SK-N-SH (cell line): Measurements from ENCODE around the gene CTPS1. TPM values are rescaled to one million over a fixed set of nuclear protein-coding genes. Genes with fewer than 3 reads are reported as not detected.

Experiments
- CTCF ChIA-PET: fragments of 300-600, 350-600 bp; formaldehyde crosslinking; extraction: SDS; loops from one replicate; lab custom pipeline; 2021; lab: Yijun Ruan, JAX
- POLR2A ChIA-PET: fragments of 350-600 bp; sonication (Branson Sonifier 250); formaldehyde crosslinking; extraction: SDS; loops from one replicate; lab custom pipeline; 2020; ENCODE audit warnings: antibody characterized with exemption, inconsistent platforms; lab: Yijun Ruan, JAX
- DNase-seq: peaks from one replicate; pipeline ENCODE4 v3.0.0; 2012
- H2AFZ ChIP-seq: fragments of 200-600 bp; sonication (generic); 2 replicates; pipeline ENCODE4 v1.8.1; 2016; ENCODE audit warnings: antibody characterized with exemption, mild to moderate bottlenecking, low read depth
- H3F3A ChIP-seq: fragments of 200-600 bp; sonication (generic); replicated peaks from 2 replicates; pipeline ENCODE3; 2016; ENCODE audit warnings: antibody characterized with exemption, mild to moderate bottlenecking; ENCODE audit not compliant: insufficient read depth
- H3K27ac ChIP-seq, 2 experiments: fragments of 200-500 bp in 1 of 2; fragments of 200-600 bp in 1 of 2; sonication (Bioruptor generic) in 1 of 2; sonication (generic), shearing (Covaris generic) in 1 of 2; 2 replicates each; pipeline versions ENCODE4 v1.5.1 to v1.6.1; 2014 to 2016; ENCODE audit warnings: low read depth in 2 of 2, inconsistent platforms in 1 of 2, low read length in 1 of 2, mild to moderate bottlenecking in 1 of 2, mixed read lengths in 1 of 2
- H3K27me3 ChIP-seq: fragments of 200-600 bp; sonication (generic), shearing (Covaris generic); 2 replicates; pipeline ENCODE4 v1.6.1; 2016; ENCODE audit warnings: mixed run types; ENCODE audit not compliant: insufficient read depth
- H3K36me3 ChIP-seq, 2 experiments: fragments of 200-500 bp in 1 of 2; fragments of 200-600 bp in 1 of 2; sonication (Bioruptor generic) in 1 of 2; sonication (generic) in 1 of 2; replicated peaks in 1 of 2; 2 replicates each; pipeline versions ENCODE3 to v1.5.1; 2014 to 2016; ENCODE audit warnings: low read length in 1 of 2, mild to moderate bottlenecking in 1 of 2; ENCODE audit not compliant: insufficient read depth in 2 of 2, control insufficient read depth in 1 of 2
- H3K4me1 ChIP-seq, 2 experiments: fragments of 200-500 bp in 1 of 2; fragments of 200-600 bp in 1 of 2; sonication (Bioruptor generic) in 1 of 2; sonication (generic), shearing (Covaris generic) in 1 of 2; 2 replicates each; pipeline versions ENCODE4 v1.5.1 to v1.6.1; 2014 to 2016; ENCODE audit warnings: low read depth in 1 of 2, low read length in 1 of 2, mixed run types in 1 of 2; ENCODE audit not compliant: insufficient read depth in 2 of 2, control insufficient read depth in 1 of 2
- H3K4me2 ChIP-seq: fragments of 200-600 bp; sonication (generic), shearing (Covaris generic); 2 replicates; pipeline ENCODE4 v1.6.1; 2017; ENCODE audit warnings: mixed run types
- H3K4me3 ChIP-seq, 2 experiments: fragments of 200-500 bp in 1 of 2; fragments of 200-600 bp in 1 of 2; sonication (Bioruptor generic) in 1 of 2; sonication (generic), shearing (Covaris generic) in 1 of 2; 2 replicates each; pipeline versions ENCODE4 v1.5.1 to v1.8.1; 2014 to 2016; ENCODE audit warnings: low read depth in 2 of 2, inconsistent platforms in 1 of 2, low read length in 1 of 2, mild to moderate bottlenecking in 1 of 2, mixed read lengths in 1 of 2, moderate library complexity in 1 of 2
- H3K79me2 ChIP-seq: fragments of 200-600 bp; sonication (generic); 2 replicates; pipeline ENCODE4 v1.8.1; 2017; ENCODE audit warnings: mild to moderate bottlenecking; ENCODE audit not compliant: insufficient read depth
- H3K9ac ChIP-seq: fragments of 200-600 bp; sonication (generic); 2 replicates; pipeline ENCODE4 v1.6.1; 2017; ENCODE audit warnings: mixed run types
- H3K9me2 ChIP-seq: fragments of 200-600 bp; sonication (generic); 2 replicates; pipeline ENCODE4 v1.6.1; 2017; ENCODE audit warnings: mixed run types
- H3K9me3 ChIP-seq: fragments of 200-600 bp; sonication (generic); 2 replicates; pipeline ENCODE4 v1.6.1; 2017; ENCODE audit warnings: mixed run types, mild to moderate bottlenecking, moderate library complexity
- H4K20me1 ChIP-seq: fragments of 200-600 bp; sonication (generic); 2 replicates; pipeline ENCODE4 v1.6.1; 2017; ENCODE audit warnings: mild to moderate bottlenecking, mixed run types; ENCODE audit not compliant: insufficient read depth
- CHD2 ChIP-seq: fragments of 150-350 bp; IDR thresholded peaks from 2 replicates; pipeline ENCODE4 v1.6.1; 2018; ENCODE audit warnings: low read length; ENCODE audit not compliant: partially characterized antibody
- ELF1 ChIP-seq: IDR thresholded peaks from 2 replicates; pipeline ENCODE4 v1.4.0; 2012
- EZH2phosphoT487 ChIP-seq: fragments of 200-600 bp; sonication (generic); IDR thresholded peaks from 2 replicates; pipeline ENCODE4 v1.6.1; 2017; ENCODE audit warnings: low read depth, mixed run types, mild to moderate bottlenecking, antibody characterized with exemption, moderate library complexity, borderline replicate concordance
- FOSL2 ChIP-seq: IDR thresholded peaks from 2 replicates; pipeline ENCODE4 v1.4.0; 2012; ENCODE audit warnings: low read depth, mild to moderate bottlenecking, moderate library complexity, borderline replicate concordance
- FOXM1 ChIP-seq: IDR thresholded peaks from 2 replicates; pipeline ENCODE4 v1.4.0; 2012; ENCODE audit warnings: low read depth, mild to moderate bottlenecking
- GATA2 ChIP-seq: sonication (generic); formaldehyde crosslinking; IDR thresholded peaks from 2 replicates; pipeline ENCODE4 v1.5.0; 2020; ENCODE audit warnings: mild to moderate bottlenecking, missing genetic modification reagents
- JUND ChIP-seq: IDR thresholded peaks from 2 replicates; pipeline ENCODE4 v1.4.0; 2012
- MAX ChIP-seq: IDR thresholded peaks from 2 replicates; pipeline ENCODE4 v1.4.0; 2012; ENCODE audit warnings: low read depth
- NRF1 ChIP-seq: IDR thresholded peaks from 2 replicates; pipeline ENCODE4 v1.6.1; 2012; ENCODE audit warnings: low read depth, mild to moderate bottlenecking, low read length
- PBX3 ChIP-seq: IDR thresholded peaks from 2 replicates; pipeline ENCODE4; 2012
- POLR2AphosphoS5 ChIP-seq: IDR thresholded peaks from 2 replicates; pipeline ENCODE4 v1.6.1; 2012; ENCODE audit warnings: low read depth, low read length
- RAD21 ChIP-seq: IDR thresholded peaks from 2 replicates; pipeline ENCODE4 v1.6.1; 2012; ENCODE audit warnings: mild to moderate bottlenecking, low read length
- RCOR1 ChIP-seq: fragments of 150-350 bp; IDR thresholded peaks from 2 replicates; pipeline ENCODE4 v1.6.1; 2017; ENCODE audit warnings: antibody characterized with exemption, low read length
- RFX5 ChIP-seq: IDR thresholded peaks from 2 replicates; pipeline ENCODE4 v1.6.1; 2012; ENCODE audit warnings: mild to moderate bottlenecking, improper control_type of control experiment, low read length
- RXRA ChIP-seq: IDR thresholded peaks from 2 replicates; pipeline ENCODE4 v1.4.0; 2012; ENCODE audit warnings: low read depth, mild to moderate bottlenecking, borderline replicate concordance
- TAF1 ChIP-seq: IDR thresholded peaks from 2 replicates; pipeline ENCODE4 v1.6.1; 2012; ENCODE audit warnings: low read depth, mild to moderate bottlenecking, low read length, moderate library complexity, borderline replicate concordance
- TEAD4 ChIP-seq: IDR thresholded peaks from 2 replicates; pipeline ENCODE4 v1.4.0; 2012; ENCODE audit warnings: mild to moderate bottlenecking, borderline replicate concordance; ENCODE audit not compliant: insufficient read depth
- WGBS: methylation state at CpG from one replicate; pipeline ENCODE4 v1.1.6; 2017; ENCODE audit warnings: low lambda C conversion rate; 5-methylcytosine and 5-hydroxymethylcytosine counted together
- polyA plus RNA-seq, 3 experiments: library from polyadenylated mRNA; depleted of rRNA; stranded (reverse); fragments of >200 nt; gene quantifications; 2 replicates each; pipeline ENCODE4 v1.2.3, GENCODE V29; 2012
- TF ChIP-seq, protein P1 (sequence below): fragments of 200-600 bp; sonication (generic); IDR thresholded peaks from 2 replicates; pipeline ENCODE4 v1.6.1; 2017; ENCODE audit warnings: antibody characterized with exemption, mild to moderate bottlenecking, moderate library complexity

CTPS1 gene
- polyA plus RNA-seq, 1 of the 3 experiments (the other 2 are of a cell fraction): 34.5 TPM

- no peak overlapping the region for H3K4me2 ChIP-seq
- ChIA-PET POLR2A (no interaction called here), CTCF (interaction anchor here (0.7 to 1.5 kb wide), 9 partner anchors 14 to 237 kb away, joined by 3 to 6 read pairs (median 3); no protein-coding TSS in a partner anchor)
- no peak for TF ChIP-seq CHD2
- no peak for TF ChIP-seq NRF1
- TF ChIP-seq MAX: no peak
- TF ChIP-seq TEAD4: no peak
- no peak for TF ChIP-seq TAF1
- TF ChIP-seq FOSL2: no peak
- TF ChIP-seq RCOR1: no peak
- no peak for TF ChIP-seq RAD21
- no peak for TF ChIP-seq JUND
- no peak for TF ChIP-seq RFX5
- TF ChIP-seq ELF1: no peak
- TF ChIP-seq GATA2 (CRISPR knock-in tag): no peak
- no peak for TF ChIP-seq POLR2AphosphoS5
- TF ChIP-seq FOXM1: no peak
- TF ChIP-seq, protein P1, sequence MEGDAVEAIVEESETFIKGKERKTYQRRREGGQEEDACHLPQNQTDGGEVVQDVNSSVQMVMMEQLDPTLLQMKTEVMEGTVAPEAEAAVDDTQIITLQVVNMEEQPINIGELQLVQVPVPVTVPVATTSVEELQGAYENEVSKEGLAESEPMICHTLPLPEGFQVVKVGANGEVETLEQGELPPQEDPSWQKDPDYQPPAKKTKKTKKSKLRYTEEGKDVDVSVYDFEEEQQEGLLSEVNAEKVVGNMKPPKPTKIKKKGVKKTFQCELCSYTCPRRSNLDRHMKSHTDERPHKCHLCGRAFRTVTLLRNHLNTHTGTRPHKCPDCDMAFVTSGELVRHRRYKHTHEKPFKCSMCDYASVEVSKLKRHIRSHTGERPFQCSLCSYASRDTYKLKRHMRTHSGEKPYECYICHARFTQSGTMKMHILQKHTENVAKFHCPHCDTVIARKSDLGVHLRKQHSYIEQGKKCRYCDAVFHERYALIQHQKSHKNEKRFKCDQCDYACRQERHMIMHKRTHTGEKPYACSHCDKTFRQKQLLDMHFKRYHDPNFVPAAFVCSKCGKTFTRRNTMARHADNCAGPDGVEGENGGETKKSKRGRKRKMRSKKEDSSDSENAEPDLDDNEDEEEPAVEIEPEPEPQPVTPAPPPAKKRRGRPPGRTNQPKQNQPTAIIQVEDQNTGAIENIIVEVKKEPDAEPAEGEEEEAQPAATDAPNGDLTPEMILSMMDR: no peak
- TF ChIP-seq PBX3: no peak
- TF ChIP-seq RXRA: no peak
- no peak for TF ChIP-seq EZH2phosphoT487
- no peaks in the 10 kb centered on the region for H4K20me1 ChIP-seq
- no peaks in the 10 kb centered on the region for H3K9me3 ChIP-seq
- no peaks in the 10 kb centered on the region; a peak in 1 of 4 replicates for H3K4me1 ChIP-seq
- H3K79me2 ChIP-seq: no peaks in the 10 kb centered on the region
- peak; percentile 21 for DNase-seq
- no peak overlapping the region for H3K27ac ChIP-seq
- no peak overlapping the region for H2AFZ ChIP-seq
- no peaks in the 10 kb centered on the region for H3K27me3 ChIP-seq
- H3K9me2 ChIP-seq: no peaks in the 10 kb centered on the region
- no peak overlapping the region for H3K4me3 ChIP-seq
- 87% methylated on average over 10 of the region's 10 CpGs for WGBS
- peaks cover 8 to 16% of the 10 kb centered on the region in 2 experiments for H3K36me3 ChIP-seq
- H3K9ac ChIP-seq: no peak overlapping the region
- H3F3A ChIP-seq: peaks cover 3% of the 10 kb centered on the region
Observed at GRCh38 chr1:41022424-41022823, 42.9 kb downstream of the CTPS1 start.
